B cell (primary cell): ENCODE measurements around the gene JUNB.

ENCODE experiments used
- EZH2 ChIP-seq: IDR thresholded peaks from 2 replicates; pipeline ENCODE4 v1.6.1; 2012; ENCODE audit warnings: borderline replicate concordance, low read depth, mild to moderate bottlenecking, moderate library complexity, low read length; ENCODE audit not compliant: insufficient read depth, poor library complexity, severe bottlenecking
- TF ChIP-seq, protein P1 (sequence below): fragments of 200-600 bp; IDR thresholded peaks from one replicate; pipeline ENCODE4 v1.8.0; 2022; ENCODE audit warnings: antibody characterized with exemption, mild to moderate bottlenecking

DNA sequence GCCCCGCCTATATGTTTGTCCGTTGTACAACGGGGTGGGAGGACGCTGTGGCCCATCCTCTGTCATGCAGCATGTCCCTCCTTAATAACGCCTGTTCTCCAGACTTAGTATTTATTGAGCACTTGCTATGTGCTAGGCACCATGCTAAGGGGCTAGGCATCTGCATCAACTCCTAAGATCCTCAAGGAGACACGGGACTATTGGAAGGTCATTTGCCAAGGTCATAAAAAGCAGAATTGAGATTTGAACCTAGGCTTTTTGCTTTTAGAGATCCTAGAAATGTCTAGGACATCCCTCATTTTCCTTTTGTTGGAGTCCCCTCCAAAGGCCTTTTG, 45.2 kb downstream of the JUNB start:
- TF ChIP-seq, protein P1, sequence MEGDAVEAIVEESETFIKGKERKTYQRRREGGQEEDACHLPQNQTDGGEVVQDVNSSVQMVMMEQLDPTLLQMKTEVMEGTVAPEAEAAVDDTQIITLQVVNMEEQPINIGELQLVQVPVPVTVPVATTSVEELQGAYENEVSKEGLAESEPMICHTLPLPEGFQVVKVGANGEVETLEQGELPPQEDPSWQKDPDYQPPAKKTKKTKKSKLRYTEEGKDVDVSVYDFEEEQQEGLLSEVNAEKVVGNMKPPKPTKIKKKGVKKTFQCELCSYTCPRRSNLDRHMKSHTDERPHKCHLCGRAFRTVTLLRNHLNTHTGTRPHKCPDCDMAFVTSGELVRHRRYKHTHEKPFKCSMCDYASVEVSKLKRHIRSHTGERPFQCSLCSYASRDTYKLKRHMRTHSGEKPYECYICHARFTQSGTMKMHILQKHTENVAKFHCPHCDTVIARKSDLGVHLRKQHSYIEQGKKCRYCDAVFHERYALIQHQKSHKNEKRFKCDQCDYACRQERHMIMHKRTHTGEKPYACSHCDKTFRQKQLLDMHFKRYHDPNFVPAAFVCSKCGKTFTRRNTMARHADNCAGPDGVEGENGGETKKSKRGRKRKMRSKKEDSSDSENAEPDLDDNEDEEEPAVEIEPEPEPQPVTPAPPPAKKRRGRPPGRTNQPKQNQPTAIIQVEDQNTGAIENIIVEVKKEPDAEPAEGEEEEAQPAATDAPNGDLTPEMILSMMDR: no peak
- TF ChIP-seq EZH2: no peak
